Lower leg skin (tissue), 4 donors: ENCODE results near the gene RIMS1. TPM values are rescaled to one million over a fixed set of nuclear protein-coding genes. Genes with fewer than 3 reads are reported as not detected.
"Not testable (repeated sequence)": the region's sequence is repeated elsewhere in the genome, so short reads cannot be mapped to it uniquely, and the experiment has no call there.

Experiments
- DNase-seq, 2 donors: peaks; one replicate each; pipeline ENCODE4 v3.0.0-alpha.2; 2019; ENCODE audit warnings: low spot score in 2 of 2
- H3K4me3 ChIP-seq: fragments of 200-600 bp; sonication (generic); 2 replicates; pipeline ENCODE4 v1.5.1; 2017; ENCODE audit warnings: mild to moderate bottlenecking, low read depth; ENCODE audit not compliant: poor library complexity, severe bottlenecking
- CTCF ChIP-seq, 3 donors: fragments of 450-650 bp; IDR thresholded peaks; one replicate each; pipeline ENCODE4 v1.5.1; 2016; ENCODE audit warnings: antibody characterized with exemption in 3 of 3, mild to moderate bottlenecking in 3 of 3, moderate library complexity in 2 of 3
- POLR2A ChIP-seq, 2 donors: fragments of 450-650 bp; IDR thresholded peaks; one replicate each; pipeline ENCODE4 v1.6.1; 2016 to 2017; ENCODE audit warnings: antibody characterized with exemption in 2 of 2, mild to moderate bottlenecking in 1 of 2, moderate library complexity in 1 of 2
- WGBS, 2 donors: methylation state at CpG; one replicate each; pipeline ENCODE4 v1.1.5; 2018; 5-methylcytosine and 5-hydroxymethylcytosine counted together
- intact Hi-C: fragments of 100-400 bp; cut with DNase I; formaldehyde crosslinking; loops from one replicate; pipeline ENCODE4 v1.15.0; 2023; ENCODE audit warnings: low total_unique reads
- total RNA-seq, 4 donors: library from RNA; depleted of rRNA; stranded (reverse); fragments of >200 nt; gene quantifications; one replicate each; pipeline ENCODE4 v1.1.0, GENCODE V29; 2016

The RIMS1 gene
- total RNA-seq, 4 donors from 2014 or later, result 1.3 to 9.4 (median 4.7) TPM

GRCh38 chr6:72321788-72322187 lies 435.4 kb downstream of the RIMS1 start:
- H3K4me3 ChIP-seq, result no peak overlapping the region
- DNase-seq, result no peak
- TF ChIP-seq POLR2A (IDR thresholded peaks at IDR 0.05) (no peak), CTCF (IDR thresholded peaks at IDR 0.05) (no peak)
- intact Hi-C loops, result no loop called here

GRCh38 chr6:72322771-72323170 lies 436.4 kb downstream of the RIMS1 start:
- DNase-seq, result no peak
- H3K4me3 ChIP-seq, result no peak overlapping the region
- intact Hi-C loops, result no loop called here
- 51 to 62% methylated on average over 2 of the region's 2 CpGs for WGBS, 2 donors
- TF ChIP-seq POLR2A (IDR thresholded peaks at IDR 0.05), result no peak
- TF ChIP-seq CTCF (IDR thresholded peaks at IDR 0.05), result no peak

- TF ChIP-seq POLR2A (IDR thresholded peaks at IDR 0.05) (no peak), CTCF (IDR thresholded peaks at IDR 0.05) (no peak)
- 85 to 92% methylated on average over 4 of the region's 4 CpGs for WGBS, 2 donors
- intact Hi-C loops, result no loop called here
- no peak for DNase-seq
- H3K4me3 ChIP-seq, result no peak overlapping the region
Measured at GRCh38 chr6:72324591-72324990, 438.2 kb downstream of the RIMS1 start.

GRCh38 chr6:72328775-72329174 lies 442.4 kb downstream of the RIMS1 start:
- 47 to 67% methylated on average over 1 of the region's 1 CpG for WGBS, 2 donors

GRCh38 chr6:72335203-72335602 lies 448.9 kb downstream of the RIMS1 start:
- H3K4me3 ChIP-seq, DNase-seq, intact Hi-C loops: not testable (repeated sequence)
- WGBS, 2 donors, result 87 to 92% methylated on average over 2 of the region's 2 CpGs

More at GRCh38 chr6:72328775-72329174, 442.4 kb downstream of the RIMS1 start:
- TF ChIP-seq POLR2A (IDR thresholded peaks at IDR 0.05) (no peak), CTCF (IDR thresholded peaks at IDR 0.05) (no peak)
- intact Hi-C loops, result no loop called here
- DNase-seq, result no peak
- H3K4me3 ChIP-seq, result no peak overlapping the region

GRCh38 chr6:72348926-72349325 lies 462.6 kb downstream of the RIMS1 start:
- 44 to 58% methylated on average over 1 of the region's 1 CpG for WGBS, 2 donors
- intact Hi-C loops, result no loop called here
- no peak for TF ChIP-seq POLR2A (IDR thresholded peaks at IDR 0.05)
- no peak for TF ChIP-seq CTCF (IDR thresholded peaks at IDR 0.05)
- H3K4me3 ChIP-seq, result no peak overlapping the region
- DNase-seq, result no peak
